Fibroblast of lung (primary cell): Measurements from ENCODE around the gene GRM8.

Experiments used
- CTCF ChIP-seq, 2 donors: IDR thresholded peaks in 1 of 2; conservative IDR thresholded peaks in 1 of 2; 1 replicate in 1 of 2; 2 replicates in 1 of 2; pipeline ENCODE4 v1.5.1; 2011 to 2012; ENCODE audit warnings: low read length in 2 of 2, control low read depth in 1 of 2, inconsistent platforms in 1 of 2, low read depth in 1 of 2, mild to moderate bottlenecking in 1 of 2
- EZH2 ChIP-seq: IDR thresholded peaks from 2 replicates; pipeline ENCODE4 v1.5.1; 2012; ENCODE audit warnings: low read length, control low read depth, mild to moderate bottlenecking; ENCODE audit errors: missing control alignments

- no peak for TF ChIP-seq CTCF (conservative IDR thresholded peaks at IDR 0.05 in 1 of 2, IDR thresholded peaks at IDR 0.05 in 1 of 2; ENCODE audit: low read depth in 1 of 2, low read length in 2 of 2)
- TF ChIP-seq EZH2, result no peak
Measured at GRCh38 chr7:127154101-127154500, 98.6 kb downstream of the GRM8 start.
